SK-N-DZ (cell line): ENCODE data around the gene HMGN1.

Experiments used
- DNase-seq: peaks from one replicate; pipeline ENCODE4 v3.0.0-alpha.2; 2015; ENCODE audit warnings: low spot score
- small RNA-seq, 2 experiments: library from RNA; depleted of rRNA; stranded (forward); fragments of <200 nt; gene quantifications; one replicate each; pipeline ENCODE3, GENCODE V24; 2014

The HMGN1 gene

GRCh38 chr21:39311164-39311563, 37.7 kb downstream of the HMGN1 start:
- no peak for DNase-seq

- no peak for DNase-seq
These were observed 41.4 kb downstream of the HMGN1 start for GRCh38 chr21:39307466-39307865.

- DNase-seq: no peak
These were observed 48.3 kb downstream of the HMGN1 start for GRCh38 chr21:39300587-39300986.

- DNase-seq: no peak
These were observed 52.0 kb downstream of the HMGN1 start for GRCh38 chr21:39296891-39297290.

Small RNA genes lying within 50 kb of the gene (small RNA-seq; reads per million reads assigned to genes)
- gene RF00019: 0 reads per million in 2 experiments
